Stimulated activated CD4-positive, alpha-beta T cell treated with anti-CD3 and anti-CD28 coated beads, Interleukin-15, amount 100 ng/mL, for 1 hour (primary cell): Measurements from ENCODE around the gene HOOK1.
"Not testable (repeated sequence)": the region's sequence is repeated elsewhere in the genome, so short reads cannot be mapped to it uniquely, and the experiment has no call there.

Experiments
- DNase-seq, 2 donors: peaks; one replicate each; pipeline ENCODE4 v3.0.0-alpha.2; 2020; ENCODE audit warnings: low read depth in 1 of 2, low spot score in 1 of 2

HOOK1 gene

GRCh38 chr1:59885160-59885832, 70.5 kb downstream of the HOOK1 start:
- DNase-seq: no peak

- no peak for DNase-seq
These were observed 78.4 kb downstream of the HOOK1 start for GRCh38 chr1:59892841-59893811.

GRCh38 chr1:59897165-59897564, 82.4 kb downstream of the HOOK1 start:
- no peak for DNase-seq

- DNase-seq: no peak
These were observed 84.2 kb downstream of the HOOK1 start for GRCh38 chr1:59898927-59899326.

- no peak for DNase-seq
These were observed 85.9 kb downstream of the HOOK1 start for GRCh38 chr1:59900640-59901039.

GRCh38 chr1:59901770-59902388, 87.1 kb downstream of the HOOK1 start:
- DNase-seq: no peak

GRCh38 chr1:59903141-59903754, 88.5 kb downstream of the HOOK1 start:
- DNase-seq: no peak

GRCh38 chr1:59906931-59907330, 92.2 kb downstream of the HOOK1 start:
- DNase-seq: no peak

- no peak for DNase-seq
These were observed 93.3 kb downstream of the HOOK1 start for GRCh38 chr1:59908084-59908483.

GRCh38 chr1:59908682-59909081, 93.9 kb downstream of the HOOK1 start:
- no peak for DNase-seq

- not testable (repeated sequence) for DNase-seq
These were observed 100.1 kb downstream of the HOOK1 start for GRCh38 chr1:59914791-59915286.

GRCh38 chr1:59915516-59915915, 100.8 kb downstream of the HOOK1 start:
- DNase-seq: no peak

GRCh38 chr1:59917026-59917784, 102.5 kb downstream of the HOOK1 start:
- no peak for DNase-seq

GRCh38 chr1:59917785-59918180, 103.0 kb downstream of the HOOK1 start:
- DNase-seq: no peak

GRCh38 chr1:59919746-59920145, 105.0 kb downstream of the HOOK1 start:
- DNase-seq: no peak

- not testable (repeated sequence) for DNase-seq
These were observed 106.6 kb downstream of the HOOK1 start for GRCh38 chr1:59921258-59921899.

- DNase-seq: no peak
These were observed 109.9 kb downstream of the HOOK1 start for GRCh38 chr1:59924653-59925052.
